Mesothelial cell of epicardium (in vitro differentiated cells): Measurements from ENCODE around the gene DOCK6. TPM values are rescaled to one million over a fixed set of nuclear protein-coding genes. Genes with fewer than 3 reads are reported as not detected.
A peak's percentile ranks its signal among the peaks of the same experiment; 100 is the strongest.

Source experiments
- DNase-seq, 2 experiments: peaks; one replicate each; pipeline ENCODE4 v3.0.0; 2021; ENCODE audit warnings: low spot score in 2 of 2; ENCODE audit not compliant: unreplicated experiment in 2 of 2
- H3K27ac Mint-ChIP-seq: 2 replicates; pipeline ENCODE4 v1.8.0; 2021; ENCODE audit warnings: mixed read lengths
- H3K27me3 Mint-ChIP-seq: 2 replicates; pipeline ENCODE4 v1.8.0; 2021; ENCODE audit warnings: low read depth, mixed read lengths
- H3K36me3 Mint-ChIP-seq: 2 replicates; pipeline ENCODE4 v1.8.0; 2021; ENCODE audit warnings: mixed read lengths
- H3K4me1 Mint-ChIP-seq: 2 replicates; pipeline ENCODE4 v1.8.0; 2021; ENCODE audit warnings: mixed read lengths
- H3K4me3 Mint-ChIP-seq: 2 replicates; pipeline ENCODE4 v1.8.0; 2021; ENCODE audit warnings: mild to moderate bottlenecking, moderate library complexity, mixed read lengths
- H3K9me3 Mint-ChIP-seq: 2 replicates; pipeline ENCODE4 v1.8.0; 2021; ENCODE audit warnings: mixed read lengths
- CTCF ChIP-seq: fragments of 200-600 bp; sonication (generic); IDR thresholded peaks from one replicate; pipeline ENCODE4 v1.5.0; 2021; ENCODE audit warnings: antibody characterized with exemption; ENCODE audit not compliant: unreplicated experiment
- total RNA-seq: library from RNA; stranded (reverse); gene quantifications from 3 replicates; pipeline ENCODE4 v1.2.1, GENCODE V29; 2021

Gene DOCK6
- total RNA-seq, 1 donor from 2014 or later, result 66.4 TPM

GRCh38 chr19:11152318-11153062 is 109.8 kb downstream of the DOCK6 start:
- DNase-seq, result no peak
- H3K27me3 Mint-ChIP-seq, result no peaks in the 10 kb centered on the region
- no peak overlapping the region for H3K4me3 Mint-ChIP-seq
- no peak for TF ChIP-seq CTCF
- no peaks in the 10 kb centered on the region for H3K36me3 Mint-ChIP-seq
- peak overlapping the region; percentile 30 for H3K27ac Mint-ChIP-seq
- no peaks in the 10 kb centered on the region for H3K9me3 Mint-ChIP-seq
- H3K4me1 Mint-ChIP-seq, result peaks cover 18% of the 10 kb centered on the region

GRCh38 chr19:11151181-11151580 is 111.1 kb downstream of the DOCK6 start:
- H3K4me1 Mint-ChIP-seq, result peaks cover 16% of the 10 kb centered on the region
- no peak for DNase-seq
- H3K27me3 Mint-ChIP-seq, result no peaks in the 10 kb centered on the region
- no peak overlapping the region for H3K4me3 Mint-ChIP-seq
- no peaks in the 10 kb centered on the region for H3K9me3 Mint-ChIP-seq
- peaks cover 3% of the 10 kb centered on the region for H3K36me3 Mint-ChIP-seq
- no peak for TF ChIP-seq CTCF
- H3K27ac Mint-ChIP-seq, result peak overlapping the region; percentile 92

Other genes starting within 250 kb of the DOCK6 start
- gene LDLR, start 173.1 kb downstream of the DOCK6 start, total RNA-seq, result 89.5 to 99.2 TPM (median 95.1 TPM) in 3 replicates
- 16.3 to 22.0 TPM (median 20.6 TPM) in 3 replicates for gene SPC24, start 106.7 kb downstream of the DOCK6 start, total RNA-seq
- gene KANK2, start 65.0 kb downstream of the DOCK6 start, total RNA-seq, result 84.3 to 85.3 TPM (median 84.7 TPM) in 3 replicates
- 0.25 to 0.84 TPM (median 0.29 TPM) in 3 replicates for gene ANGPTL8, start 22.9 kb downstream of the DOCK6 start, total RNA-seq
- not detected in 3 replicates for gene TSPAN16, start 33.6 kb upstream of the DOCK6 start, total RNA-seq
- 26.3 to 28.4 TPM (median 27.3 TPM) in 3 replicates for gene RAB3D, start 77.1 kb upstream of the DOCK6 start, total RNA-seq
- 56.8 to 61.4 TPM (median 57.2 TPM) in 3 replicates for gene TMEM205, start 83.7 kb upstream of the DOCK6 start, total RNA-seq
- gene CCDC159, start 84.0 kb upstream of the DOCK6 start, total RNA-seq, result 29.6 to 34.9 TPM (median 34.2 TPM) in 3 replicates
- gene PLPPR2, start 92.9 kb upstream of the DOCK6 start, total RNA-seq, result 18.9 to 21.4 TPM (median 20.4 TPM) in 3 replicates
- gene SWSAP1, start 112.1 kb upstream of the DOCK6 start, total RNA-seq, result 2.7 to 2.9 TPM (median 2.8 TPM) in 3 replicates
- 23.5 to 24.5 TPM (median 24.3 TPM) in 3 replicates for gene EPOR, start 121.8 kb upstream of the DOCK6 start, total RNA-seq
- 80.8 to 84.8 TPM (median 82.6 TPM) in 3 replicates for gene RGL3, start 156.8 kb upstream of the DOCK6 start, total RNA-seq
- gene ODAD3, start 172.6 kb upstream of the DOCK6 start, total RNA-seq, result 0.95 to 1.7 TPM (median 1.4 TPM) in 3 replicates
- 381 to 396 TPM (median 385 TPM) in 3 replicates for gene PRKCSH, start 173.1 kb upstream of the DOCK6 start, total RNA-seq
- gene ELAVL3, start 218.5 kb upstream of the DOCK6 start, total RNA-seq, result 0.07 to 0.63 TPM in 2 of 3 replicates, not detected in the other
- 13.9 to 16.5 TPM (median 15.4 TPM) in 3 replicates for gene ZNF653, start 243.3 kb upstream of the DOCK6 start, total RNA-seq